Measurements from ENCODE around the gene CACNA2D2. TPM values are rescaled to one million over a fixed set of nuclear protein-coding genes. Genes with fewer than 3 reads are reported as not detected.

The CACNA2D2 gene
- total and polyA plus RNA-seq, 9 donors = 0.95 to 8.6 (median 3.8) TPM

DNA sequence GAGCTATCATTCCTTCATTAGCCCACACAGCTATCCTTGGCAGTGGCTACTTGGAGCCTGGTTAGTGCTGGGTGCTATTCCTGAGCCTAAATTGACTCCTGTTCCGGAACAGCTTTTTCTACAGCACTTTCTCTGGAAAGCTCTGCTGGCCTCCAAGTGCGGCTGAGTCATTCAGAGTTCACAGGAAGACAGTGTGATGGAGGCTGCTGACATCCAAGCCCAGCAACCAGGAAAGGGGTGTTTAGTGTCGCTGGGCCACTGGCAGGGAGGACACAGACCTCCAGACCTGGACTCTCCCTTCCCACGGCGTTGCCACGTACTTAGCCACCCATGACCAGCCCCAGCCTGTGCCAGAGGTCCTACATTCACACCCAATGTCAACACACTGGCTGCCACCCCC lies 28.7 kb downstream of the CACNA2D2 start:
- Histone ChIP-seq H3K9me3 (no peaks in the 10 kb centered on the region), H3K27ac (no peak overlapping the region), H3K4me3 (no peak overlapping the region), H3K27me3 (no peaks in the 10 kb centered on the region), H3K36me3 (no peaks in the 10 kb centered on the region), H3K4me1 (ENCODE audit: insufficient read depth) (no peaks in the 10 kb centered on the region)
- intact Hi-C loops (cut with DNase I) = no loop called here
- WGBS, 3 donors = 59 to 71% (median 63%) methylated on average over 6 of the region's 6 CpGs
- TF ChIP-seq, protein P1, sequence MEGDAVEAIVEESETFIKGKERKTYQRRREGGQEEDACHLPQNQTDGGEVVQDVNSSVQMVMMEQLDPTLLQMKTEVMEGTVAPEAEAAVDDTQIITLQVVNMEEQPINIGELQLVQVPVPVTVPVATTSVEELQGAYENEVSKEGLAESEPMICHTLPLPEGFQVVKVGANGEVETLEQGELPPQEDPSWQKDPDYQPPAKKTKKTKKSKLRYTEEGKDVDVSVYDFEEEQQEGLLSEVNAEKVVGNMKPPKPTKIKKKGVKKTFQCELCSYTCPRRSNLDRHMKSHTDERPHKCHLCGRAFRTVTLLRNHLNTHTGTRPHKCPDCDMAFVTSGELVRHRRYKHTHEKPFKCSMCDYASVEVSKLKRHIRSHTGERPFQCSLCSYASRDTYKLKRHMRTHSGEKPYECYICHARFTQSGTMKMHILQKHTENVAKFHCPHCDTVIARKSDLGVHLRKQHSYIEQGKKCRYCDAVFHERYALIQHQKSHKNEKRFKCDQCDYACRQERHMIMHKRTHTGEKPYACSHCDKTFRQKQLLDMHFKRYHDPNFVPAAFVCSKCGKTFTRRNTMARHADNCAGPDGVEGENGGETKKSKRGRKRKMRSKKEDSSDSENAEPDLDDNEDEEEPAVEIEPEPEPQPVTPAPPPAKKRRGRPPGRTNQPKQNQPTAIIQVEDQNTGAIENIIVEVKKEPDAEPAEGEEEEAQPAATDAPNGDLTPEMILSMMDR (IDR thresholded peaks at IDR 0.05) = no peak
- TF ChIP-seq EP300 (IDR thresholded peaks at IDR 0.05) (no peak), POLR2A (IDR thresholded peaks at IDR 0.05) (no peak)
- no peak for DNase-seq

- 73 to 74% (median 73%) methylated on average over 10 of the region's 10 CpGs for WGBS, 3 donors
- H3K4me3 ChIP-seq = no peak overlapping the region
- intact Hi-C loops (cut with DNase I) = no loop called here
- TF ChIP-seq EP300 (IDR thresholded peaks at IDR 0.05) (no peak), POLR2A (IDR thresholded peaks at IDR 0.05) (no peak)
- H3K27ac ChIP-seq = no peak overlapping the region
- no peak for DNase-seq
- H3K9me3 ChIP-seq = no peaks in the 10 kb centered on the region
- H3K4me1 ChIP-seq (ENCODE audit: insufficient read depth) = no peaks in the 10 kb centered on the region
- no peaks in the 10 kb centered on the region for H3K27me3 ChIP-seq
- no peaks in the 10 kb centered on the region for H3K36me3 ChIP-seq
These were observed 29.7 kb downstream of the CACNA2D2 start for GRCh38 chr3:50473768-50474167.

GRCh38 chr3:50472958-50473357 lies 30.5 kb downstream of the CACNA2D2 start:
- Histone ChIP-seq H3K9me3 (no peaks in the 10 kb centered on the region), H3K4me1 (ENCODE audit: insufficient read depth) (no peaks in the 10 kb centered on the region), H3K4me3 (no peak overlapping the region), H3K27me3 (no peaks in the 10 kb centered on the region), H3K27ac (no peak overlapping the region), H3K36me3 (no peaks in the 10 kb centered on the region)
- intact Hi-C loops (cut with DNase I) = no loop called here
- no peak for DNase-seq
- 78 to 81% (median 80%) methylated on average over 6 of the region's 6 CpGs for WGBS, 3 donors
- TF ChIP-seq, protein P1 (IDR thresholded peaks at IDR 0.05) = no peak
- no peak for TF ChIP-seq POLR2A (IDR thresholded peaks at IDR 0.05)
- TF ChIP-seq EP300 (IDR thresholded peaks at IDR 0.05) = no peak

DNA sequence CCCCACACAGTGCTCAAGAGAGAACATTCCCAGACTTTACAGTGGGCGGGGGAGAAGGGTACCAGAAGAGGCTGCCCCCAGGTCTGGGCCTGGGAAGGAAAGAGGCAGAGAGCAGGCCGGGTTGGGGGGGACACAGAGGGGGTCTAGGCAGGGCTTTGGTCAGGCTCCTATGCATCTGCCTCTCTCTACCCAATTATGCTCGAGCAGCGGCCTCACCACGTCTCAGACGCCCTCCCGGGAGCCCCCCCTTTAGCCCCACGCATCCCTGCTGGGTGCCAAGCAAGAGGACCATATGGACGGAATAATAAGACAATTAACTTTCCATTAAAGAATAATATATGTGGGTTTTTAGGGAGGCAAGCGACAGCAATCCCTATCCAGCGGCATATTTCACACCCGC lies 32.8 kb downstream of the CACNA2D2 start:
- no peak overlapping the region for H3K4me3 ChIP-seq
- H3K36me3 ChIP-seq = no peaks in the 10 kb centered on the region
- DNase-seq = no peak
- intact Hi-C loops (cut with DNase I) = no loop called here
- 84 to 93% (median 91%) methylated on average over 12 of the region's 12 CpGs for WGBS, 3 donors
- no peaks in the 10 kb centered on the region for H3K27me3 ChIP-seq
- H3K27ac ChIP-seq = no peak overlapping the region
- H3K9me3 ChIP-seq = no peaks in the 10 kb centered on the region
- TF ChIP-seq POLR2A (IDR thresholded peaks at IDR 0.05) = no peak
- TF ChIP-seq, protein P1 (IDR thresholded peaks at IDR 0.05) = no peak
- no peak for TF ChIP-seq EP300 (IDR thresholded peaks at IDR 0.05)
- no peaks in the 10 kb centered on the region for H3K4me1 ChIP-seq (ENCODE audit: insufficient read depth)

DNA sequence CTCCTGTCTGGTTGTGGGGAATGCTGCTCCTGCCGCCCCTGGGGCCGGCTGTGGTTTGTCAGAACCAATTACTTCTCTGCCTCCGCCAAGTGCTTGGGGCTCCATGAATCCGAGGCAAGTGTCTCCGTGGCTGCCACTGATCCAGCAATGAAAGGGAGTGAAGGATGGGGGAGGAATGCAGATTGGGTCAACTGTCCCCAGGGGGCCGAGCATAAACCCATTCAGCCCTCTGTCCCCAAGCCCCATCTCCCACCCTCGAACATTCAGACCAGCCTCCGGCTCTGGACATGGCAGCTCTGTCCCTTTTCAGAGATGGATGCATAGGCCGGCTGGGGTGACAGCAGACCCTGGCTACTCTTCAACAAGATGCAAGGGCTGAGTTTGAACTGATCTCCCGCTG lies 35.5 kb downstream of the CACNA2D2 start:
- Histone ChIP-seq H3K4me3 (no peak overlapping the region), H3K4me1 (ENCODE audit: insufficient read depth) (no peaks in the 10 kb centered on the region), H3K36me3 (no peaks in the 10 kb centered on the region), H3K27ac (no peak overlapping the region), H3K27me3 (no peaks in the 10 kb centered on the region), H3K9me3 (no peaks in the 10 kb centered on the region)
- intact Hi-C loops (cut with DNase I) = no loop called here
- TF ChIP-seq POLR2A (IDR thresholded peaks at IDR 0.05) (no peak), EP300 (IDR thresholded peaks at IDR 0.05) (no peak)
- TF ChIP-seq, protein P1 (IDR thresholded peaks at IDR 0.05) = no peak
- DNase-seq = no peak
- WGBS, 3 donors = 68 to 76% (median 69%) methylated on average over 10 of the region's 10 CpGs
